HCT116 (cell line): ENCODE measurements around the gene RELL1.

Source experiments
- EZH2 ChIP-seq: fragments of 200-600 bp; sonication (generic); IDR thresholded peaks from 2 replicates; pipeline ENCODE4 v1.6.1; 2017; ENCODE audit warnings: antibody characterized with exemption, mixed run types
- POLR2A ChIP-seq: IDR thresholded peaks from 2 replicates; pipeline ENCODE4 v1.7.0; 2011; ENCODE audit warnings: borderline replicate concordance; ENCODE audit not compliant: insufficient read depth, insufficient read length; ENCODE audit errors: extremely low read depth
- RAD21 ChIP-seq: IDR thresholded peaks from 2 replicates; pipeline ENCODE4 v1.6.1; 2012; ENCODE audit warnings: low read depth, mild to moderate bottlenecking
- SIN3A ChIP-seq: IDR thresholded peaks from 2 replicates; pipeline ENCODE4 v1.6.1; 2012; ENCODE audit warnings: low read depth
- YY1 ChIP-seq: IDR thresholded peaks from 2 replicates; pipeline ENCODE4 v1.6.1; 2011; ENCODE audit warnings: low read length, low read depth, moderate library complexity, mild to moderate bottlenecking; ENCODE audit not compliant: insufficient replicate concordance; ENCODE audit errors: extremely low read depth
- TF ChIP-seq, protein P1 (sequence below), 3 experiments: fragments of 200-600 bp in 1 of 3; sonication (generic) in 1 of 3; IDR thresholded peaks in 2 of 3; conservative IDR thresholded peaks in 1 of 3; 2 replicates each; pipeline ENCODE4 v1.5.1; 2012 to 2017; ENCODE audit warnings: low read depth in 2 of 3, low read length in 2 of 3, antibody characterized with exemption in 1 of 3, borderline replicate concordance in 1 of 3, control low read depth in 1 of 3, mild to moderate bottlenecking in 1 of 3, mixed read lengths in 1 of 3, mixed run types in 1 of 3, moderate library complexity in 1 of 3; ENCODE audit not compliant: insufficient read depth in 1 of 3
- TF ChIP-seq, protein P2 (sequence below): IDR thresholded peaks from 2 replicates; pipeline ENCODE4 v1.6.1; 2012

GRCh38 chr4:37599092-37599790 lies 86.9 kb downstream of the RELL1 start:
- TF ChIP-seq, protein P1, sequence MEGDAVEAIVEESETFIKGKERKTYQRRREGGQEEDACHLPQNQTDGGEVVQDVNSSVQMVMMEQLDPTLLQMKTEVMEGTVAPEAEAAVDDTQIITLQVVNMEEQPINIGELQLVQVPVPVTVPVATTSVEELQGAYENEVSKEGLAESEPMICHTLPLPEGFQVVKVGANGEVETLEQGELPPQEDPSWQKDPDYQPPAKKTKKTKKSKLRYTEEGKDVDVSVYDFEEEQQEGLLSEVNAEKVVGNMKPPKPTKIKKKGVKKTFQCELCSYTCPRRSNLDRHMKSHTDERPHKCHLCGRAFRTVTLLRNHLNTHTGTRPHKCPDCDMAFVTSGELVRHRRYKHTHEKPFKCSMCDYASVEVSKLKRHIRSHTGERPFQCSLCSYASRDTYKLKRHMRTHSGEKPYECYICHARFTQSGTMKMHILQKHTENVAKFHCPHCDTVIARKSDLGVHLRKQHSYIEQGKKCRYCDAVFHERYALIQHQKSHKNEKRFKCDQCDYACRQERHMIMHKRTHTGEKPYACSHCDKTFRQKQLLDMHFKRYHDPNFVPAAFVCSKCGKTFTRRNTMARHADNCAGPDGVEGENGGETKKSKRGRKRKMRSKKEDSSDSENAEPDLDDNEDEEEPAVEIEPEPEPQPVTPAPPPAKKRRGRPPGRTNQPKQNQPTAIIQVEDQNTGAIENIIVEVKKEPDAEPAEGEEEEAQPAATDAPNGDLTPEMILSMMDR (IDR thresholded peaks at IDR 0.05 in 2 of 3, conservative IDR thresholded peaks at IDR 0.05 in 1 of 3; ENCODE audit: borderline replicate concordance in 1 of 3, insufficient read depth in 1 of 3, low read depth in 2 of 3, low read length in 2 of 3): no peak
- TF ChIP-seq RAD21: no peak
- no peak for TF ChIP-seq YY1
- TF ChIP-seq SIN3A: no peak
- TF ChIP-seq, protein P2, sequence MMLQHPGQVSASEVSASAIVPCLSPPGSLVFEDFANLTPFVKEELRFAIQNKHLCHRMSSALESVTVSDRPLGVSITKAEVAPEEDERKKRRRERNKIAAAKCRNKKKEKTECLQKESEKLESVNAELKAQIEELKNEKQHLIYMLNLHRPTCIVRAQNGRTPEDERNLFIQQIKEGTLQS: no peak
- no peak for TF ChIP-seq EZH2
- TF ChIP-seq POLR2A: no peak
